Measurements from ENCODE around the gene AFG1L. TPM values are rescaled to one million over a fixed set of nuclear protein-coding genes. Genes with fewer than 3 reads are reported as not detected.

The AFG1L gene
- total RNA-seq, 1 experiment from 2014 or later = 4.9 TPM

DNA sequence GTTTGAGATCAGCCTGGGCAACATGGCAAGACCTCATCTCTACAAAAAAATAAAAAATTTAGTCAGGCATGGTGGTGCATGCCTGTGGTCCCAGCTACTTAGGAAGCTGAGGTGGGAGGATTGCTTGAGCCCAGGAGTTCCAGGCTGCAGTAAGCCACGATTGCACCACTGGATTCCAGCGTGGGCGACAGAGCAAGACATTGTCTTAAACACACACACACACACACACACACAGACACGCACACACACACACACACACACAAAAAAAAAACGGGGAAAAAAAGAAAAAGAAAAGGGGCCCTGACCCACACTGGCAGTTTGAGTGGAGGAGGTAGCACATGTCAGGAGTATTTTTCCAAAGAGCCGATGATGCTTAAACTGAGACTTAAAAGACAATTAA, 122.2 kb downstream of the AFG1L start:
- Histone ChIP-seq H2AFZ (ENCODE audit: low read depth, low read length, poor library complexity, severe bottlenecking) (no peak overlapping the region), H3K4me3 (replicated peaks in 1 of 2; ENCODE audit: low read depth in 1 of 2, low read length in 2 of 2) (no peak overlapping the region), H3K27ac (ENCODE audit: low read depth, low read length) (no peak overlapping the region), H4K20me1 (ENCODE audit: insufficient read depth) (0 out of 2 replicates have a peak, but pooled peaks cover 4% of the 10 kb centered on the region), H3K9me3 (ENCODE audit: control insufficient read depth in 1 of 2, insufficient read depth in 1 of 2, low read depth in 1 of 2, low read length in 2 of 2) (no peaks in the 10 kb centered on the region), H3K9me2 (ENCODE audit: insufficient read depth) (no peaks in the 10 kb centered on the region), H3K36me3 (ENCODE audit: control insufficient read depth in 1 of 2, insufficient read depth in 2 of 2, low read length in 2 of 2) (no peaks in the 10 kb centered on the region), H3K4me2 (ENCODE audit: low read length) (no peak overlapping the region), H3K4me1 (ENCODE audit: control insufficient read depth in 1 of 2, insufficient read depth in 2 of 2, low read length in 2 of 2) (peaks cover 0 to 4% of the 10 kb centered on the region in 2 experiments; a peak in 2 of 4 replicates), H3K27me3 (ENCODE audit: insufficient read depth, low read length) (no peaks in the 10 kb centered on the region), H3K9ac (ENCODE audit: low read length) (no peak overlapping the region), H3K79me2 (ENCODE audit: insufficient read depth, low read length) (no peaks in the 10 kb centered on the region)
- ATAC-seq (no peak), DNase-seq (ENCODE audit: low read depth, low spot score) (no peak)
- ChIA-PET CTCF (no interaction called here), POLR2A (no interaction called here), RAD21 (ENCODE audit: low non-redundant PET in 1 of 2, low total read pairs in 2 of 2, uncharacterized antibody in 2 of 2, unreplicated experiment in 2 of 2) (no interaction called here)
- TF ChIP-seq POLR2AphosphoS5 (IDR thresholded peaks at IDR 0.05; ENCODE audit: low read depth, low read length) = no peak
- no peak for TF ChIP-seq ELF1 (IDR thresholded peaks at IDR 0.05; ENCODE audit: borderline replicate concordance, low read depth)
- TF ChIP-seq SIN3A (IDR thresholded peaks at IDR 0.05; ENCODE audit: low read depth) = no peak
- TF ChIP-seq EZH2phosphoT487 (IDR thresholded peaks at IDR 0.05; ENCODE audit: borderline replicate concordance) = no peak
- TF ChIP-seq MAX (IDR thresholded peaks at IDR 0.05) = no peak
- no peak for TF ChIP-seq EGR1 (IDR thresholded peaks at IDR 0.05; ENCODE audit: low read depth)
- TF ChIP-seq CEBPB (IDR thresholded peaks at IDR 0.05; ENCODE audit: low read depth) = no peak
- TF ChIP-seq RAD21 (IDR thresholded peaks at IDR 0.05; ENCODE audit: low read depth) = no peak
- no peak for TF ChIP-seq POLR2A (IDR thresholded peaks at IDR 0.05; ENCODE audit: borderline replicate concordance, extremely low read depth, insufficient read depth, insufficient read length)
- TF ChIP-seq ZBTB33 (IDR thresholded peaks at IDR 0.05; ENCODE audit: extremely low read depth, insufficient replicate concordance, low read length) = no peak
- TF ChIP-seq SP1 (IDR thresholded peaks at IDR 0.05; ENCODE audit: low read depth) = no peak
- TF ChIP-seq CBX3 (IDR thresholded peaks at IDR 0.05; ENCODE audit: low read depth) = no peak
- TF ChIP-seq ATF3 (IDR thresholded peaks at IDR 0.05) = no peak
- no peak for TF ChIP-seq ZFX (IDR thresholded peaks at IDR 0.05)
- TF ChIP-seq EZH2 (IDR thresholded peaks at IDR 0.05) = no peak
- intact Hi-C loops (cut with micrococcal nuclease) = no loop called here
- BruUV-seq (replicated peaks) = no TSS peak

Measured in HCT116 (cell line).